NCI-H2107 (cell line): ENCODE measurements around the gene SMNDC1.
"Not testable (repeated sequence)": the region's sequence is repeated elsewhere in the genome, so short reads cannot be mapped to it uniquely, and the experiment has no call there.

Source experiments
- DNase-seq: peaks from one replicate; lab custom pipeline; 2025; lab: John Stamatoyannopoulos, UW

Gene SMNDC1

GRCh38 chr10:110249489-110249888, 55.2 kb downstream of the SMNDC1 start:
- not testable (repeated sequence) for DNase-seq

GRCh38 chr10:110247833-110248232, 56.9 kb downstream of the SMNDC1 start:
- not testable (repeated sequence) for DNase-seq

- no peak for DNase-seq
These were observed 60.2 kb downstream of the SMNDC1 start for GRCh38 chr10:110244550-110244949.

GRCh38 chr10:110242511-110242910, 62.2 kb downstream of the SMNDC1 start:
- DNase-seq = no peak

- no peak for DNase-seq
These were observed 62.9 kb downstream of the SMNDC1 start for GRCh38 chr10:110241841-110242240.

GRCh38 chr10:110241407-110241806, 63.3 kb downstream of the SMNDC1 start:
- DNase-seq = no peak
